Measurements from ENCODE around the gene STAM2.

STAM2 gene

DNA sequence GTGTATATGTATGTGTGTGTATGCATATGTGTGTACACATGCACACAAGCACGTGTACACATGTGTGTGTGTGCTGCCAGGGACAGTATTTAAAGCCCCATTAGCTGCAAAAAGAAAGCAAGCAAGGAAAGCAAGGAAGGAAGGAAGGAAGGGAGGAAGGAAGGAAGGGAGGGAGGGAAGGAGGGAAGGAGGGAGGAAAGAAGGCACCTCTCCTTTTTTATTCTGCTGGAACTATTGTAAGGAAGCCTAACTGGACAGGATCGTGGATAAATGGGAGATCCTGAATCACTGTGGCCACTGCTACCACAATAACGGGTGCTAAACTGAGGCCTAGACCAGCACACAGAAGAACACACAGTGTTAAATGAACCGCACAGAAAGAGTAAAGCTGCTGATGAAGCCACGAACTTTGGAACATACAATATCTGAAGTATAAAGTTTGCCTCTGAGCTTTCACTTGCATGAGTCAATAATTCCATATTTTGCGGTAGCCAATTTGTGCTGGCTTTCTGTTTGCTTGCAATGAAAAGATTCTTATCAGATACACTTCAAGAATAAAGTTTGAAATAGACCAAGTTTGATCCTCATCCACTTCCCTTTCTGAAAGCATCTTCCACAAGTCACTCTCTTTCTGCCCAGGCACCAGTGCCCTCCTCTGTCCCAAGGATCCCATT lies 92.2 kb downstream of the STAM2 start:
- no peaks in the 10 kb centered on the region for H3K36me3 Mint-ChIP-seq (ENCODE audit: low read depth)
- H3K4me3 Mint-ChIP-seq, result no peak overlapping the region
- no peaks in the 10 kb centered on the region for H3K4me1 Mint-ChIP-seq (ENCODE audit: low read depth)
- no peaks in the 10 kb centered on the region for H3K27me3 Mint-ChIP-seq
- no peak overlapping the region for H3K27ac Mint-ChIP-seq
- no peaks in the 10 kb centered on the region for H3K9me3 Mint-ChIP-seq

DNA sequence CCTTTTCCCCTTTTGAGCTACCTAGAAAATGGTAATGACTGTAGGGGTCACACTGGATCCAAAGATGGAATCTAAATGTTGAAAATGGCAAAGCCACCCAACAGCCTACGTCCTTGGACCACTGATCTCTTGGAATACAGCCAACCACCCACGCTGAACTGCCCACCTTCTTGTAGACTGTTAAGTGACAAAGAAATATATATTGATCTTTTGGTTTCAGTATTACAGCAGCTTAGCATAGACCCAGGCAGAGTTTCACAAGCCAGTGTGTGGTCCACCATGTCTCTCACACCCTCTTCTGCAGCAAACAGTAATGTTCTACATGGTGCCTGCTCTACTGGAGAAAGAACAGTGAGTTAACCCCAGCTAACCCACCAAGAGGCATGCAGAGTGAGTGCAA lies 96.9 kb downstream of the STAM2 start:
- H3K4me1 Mint-ChIP-seq (ENCODE audit: low read depth), result no peaks in the 10 kb centered on the region
- H3K9me3 Mint-ChIP-seq, result no peaks in the 10 kb centered on the region
- no peaks in the 10 kb centered on the region for H3K27me3 Mint-ChIP-seq
- H3K4me3 Mint-ChIP-seq, result no peak overlapping the region
- no peak overlapping the region for H3K27ac Mint-ChIP-seq
- no peaks in the 10 kb centered on the region for H3K36me3 Mint-ChIP-seq (ENCODE audit: low read depth)

DNA sequence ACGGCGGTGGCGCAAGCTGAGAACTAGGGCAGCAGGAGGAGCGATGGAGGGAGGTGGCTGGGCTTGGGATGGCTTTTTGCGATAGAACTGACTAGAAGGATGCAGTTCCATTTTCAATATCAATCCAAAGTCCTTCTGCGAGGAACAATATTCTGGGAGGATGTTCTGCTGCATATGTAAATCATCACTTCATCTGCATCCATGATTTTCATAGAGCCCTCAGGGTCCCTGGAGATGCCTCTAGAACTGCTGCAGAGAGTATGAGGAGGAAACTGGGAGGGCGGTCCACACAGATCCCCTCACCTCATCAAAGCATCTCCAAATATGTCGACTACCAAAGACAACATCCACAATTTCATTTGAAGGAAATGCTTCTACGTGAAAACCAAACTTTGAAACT lies 97.5 kb downstream of the STAM2 start:
- Mint-ChIP-seq H3K9me3 (no peaks in the 10 kb centered on the region), H3K27ac (no peak overlapping the region), H3K36me3 (ENCODE audit: low read depth) (no peaks in the 10 kb centered on the region), H3K4me3 (no peak overlapping the region), H3K27me3 (no peaks in the 10 kb centered on the region), H3K4me1 (ENCODE audit: low read depth) (no peaks in the 10 kb centered on the region)

DNA sequence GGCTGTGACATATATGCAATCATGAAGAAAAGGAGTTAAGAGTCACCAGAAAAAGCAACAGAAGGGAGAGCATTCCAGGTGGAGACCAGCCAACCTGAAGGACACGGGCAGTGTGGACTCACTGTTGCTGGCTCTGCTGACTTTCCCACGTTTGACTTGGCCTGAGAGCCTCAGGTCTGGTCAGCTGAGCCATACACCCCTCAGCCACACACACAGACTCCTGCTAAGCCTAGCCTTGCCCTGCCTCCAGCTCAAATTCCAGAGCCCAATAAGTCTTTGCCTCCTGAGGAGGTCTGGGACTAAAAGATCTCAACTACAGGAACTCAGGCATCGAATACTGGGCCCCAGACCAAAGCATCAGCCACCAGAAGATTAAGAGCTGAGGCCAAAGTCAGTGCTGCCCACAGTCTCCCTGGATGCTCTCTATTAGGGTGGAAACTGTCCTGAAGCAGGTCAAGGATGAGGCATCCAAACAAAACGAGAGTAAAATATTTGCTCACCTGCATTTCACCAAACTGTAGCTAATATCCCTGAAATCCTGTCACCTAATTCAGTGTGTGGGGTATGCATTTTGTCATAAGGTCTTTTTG lies 100.0 kb downstream of the STAM2 start:
- no peak overlapping the region for H3K27ac Mint-ChIP-seq
- H3K9me3 Mint-ChIP-seq, result no peaks in the 10 kb centered on the region
- no peaks in the 10 kb centered on the region for H3K36me3 Mint-ChIP-seq (ENCODE audit: low read depth)
- H3K4me3 Mint-ChIP-seq, result no peak overlapping the region
- no peaks in the 10 kb centered on the region for H3K4me1 Mint-ChIP-seq (ENCODE audit: low read depth)
- no peaks in the 10 kb centered on the region for H3K27me3 Mint-ChIP-seq

DNA sequence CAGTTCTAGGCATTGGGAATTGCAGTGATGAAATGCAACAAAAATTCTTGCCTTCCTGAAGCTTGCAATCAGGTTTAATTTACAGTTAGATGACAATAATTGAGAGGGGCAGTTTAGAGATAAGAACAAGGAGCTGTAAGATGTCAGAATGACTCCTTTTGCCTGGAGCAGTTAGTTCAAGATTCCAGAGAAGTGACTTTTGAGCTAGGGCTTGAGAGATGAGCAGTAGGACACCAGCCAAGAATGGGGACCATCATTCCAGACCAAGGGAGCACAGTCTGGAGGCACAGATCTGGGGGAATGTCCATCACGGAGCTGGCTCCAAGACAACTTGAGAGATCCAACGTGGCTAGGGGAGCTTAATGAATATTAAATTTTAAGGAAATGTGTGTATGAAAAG lies 103.6 kb downstream of the STAM2 start:
- no peak overlapping the region for H3K27ac Mint-ChIP-seq
- H3K27me3 Mint-ChIP-seq, result no peaks in the 10 kb centered on the region
- H3K4me3 Mint-ChIP-seq, result no peak overlapping the region
- H3K9me3 Mint-ChIP-seq, result no peaks in the 10 kb centered on the region
- H3K4me1 Mint-ChIP-seq (ENCODE audit: low read depth), result no peaks in the 10 kb centered on the region
- H3K36me3 Mint-ChIP-seq (ENCODE audit: low read depth), result no peaks in the 10 kb centered on the region

DNA sequence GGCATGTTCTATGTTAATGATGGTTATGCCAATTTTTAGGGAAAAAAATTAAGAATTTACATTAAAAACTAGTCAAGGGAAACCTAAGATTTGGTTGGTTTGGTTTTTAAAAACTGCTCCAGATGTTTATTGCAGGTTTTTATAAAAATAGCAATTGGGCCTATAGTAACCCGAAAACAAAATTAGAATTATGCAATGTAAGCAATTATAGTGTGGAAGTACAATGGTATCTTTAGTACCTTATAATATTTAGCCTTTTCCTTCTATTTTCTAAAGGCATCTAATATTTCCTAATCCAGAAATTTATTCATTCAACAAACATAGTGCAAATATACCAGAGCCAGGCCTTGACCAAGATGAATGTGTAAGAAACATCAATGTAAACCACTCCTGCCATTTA lies 104.0 kb downstream of the STAM2 start:
- Mint-ChIP-seq H3K36me3 (ENCODE audit: low read depth) (no peaks in the 10 kb centered on the region), H3K4me3 (no peak overlapping the region), H3K9me3 (no peaks in the 10 kb centered on the region), H3K27me3 (no peaks in the 10 kb centered on the region), H3K4me1 (ENCODE audit: low read depth) (no peaks in the 10 kb centered on the region), H3K27ac (no peak overlapping the region)

DNA sequence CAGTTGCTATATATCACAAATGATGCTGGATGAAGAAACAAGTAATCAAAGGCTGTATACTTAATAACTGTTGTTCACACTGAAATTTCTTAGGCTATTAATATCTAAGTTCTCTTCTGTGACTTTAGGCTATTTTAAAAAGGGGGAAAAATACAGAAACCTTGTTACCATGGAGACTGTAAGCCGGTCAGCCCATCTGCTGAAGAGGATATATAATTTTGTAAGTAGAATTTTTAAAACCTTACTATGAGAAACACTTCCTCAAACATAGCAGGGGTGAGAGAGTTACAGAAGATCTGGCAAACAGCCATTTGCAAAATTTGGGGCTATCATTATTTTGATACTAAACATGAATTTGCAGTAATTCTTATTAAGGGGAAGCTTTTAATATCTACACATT lies 104.5 kb downstream of the STAM2 start:
- no peaks in the 10 kb centered on the region for H3K36me3 Mint-ChIP-seq (ENCODE audit: low read depth)
- H3K4me3 Mint-ChIP-seq, result no peak overlapping the region
- H3K4me1 Mint-ChIP-seq (ENCODE audit: low read depth), result no peaks in the 10 kb centered on the region
- no peaks in the 10 kb centered on the region for H3K9me3 Mint-ChIP-seq
- no peaks in the 10 kb centered on the region for H3K27me3 Mint-ChIP-seq
- no peak overlapping the region for H3K27ac Mint-ChIP-seq

DNA sequence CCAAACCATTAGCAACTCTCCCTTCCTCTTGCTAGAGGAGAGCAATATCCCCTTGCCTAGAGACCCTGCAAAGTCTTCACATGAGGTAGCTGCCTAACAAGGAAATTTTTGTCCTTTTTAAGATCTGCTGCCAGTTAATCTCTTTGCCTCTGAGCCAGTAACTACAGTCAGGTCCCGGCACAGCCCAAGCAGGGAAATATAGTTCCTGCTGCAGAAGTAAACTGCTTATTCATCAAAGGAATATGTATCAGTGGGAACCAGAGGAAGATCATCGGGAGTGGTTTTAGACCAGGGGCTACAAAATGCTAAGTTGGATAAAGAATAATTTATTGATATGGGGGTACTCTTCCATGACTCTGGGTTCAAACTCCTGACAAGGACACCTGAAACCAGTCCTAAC lies 107.3 kb downstream of the STAM2 start:
- no peak overlapping the region for H3K4me3 Mint-ChIP-seq
- no peak overlapping the region for H3K27ac Mint-ChIP-seq
- H3K27me3 Mint-ChIP-seq, result peaks cover 8% of the 10 kb centered on the region
- H3K36me3 Mint-ChIP-seq (ENCODE audit: low read depth), result no peaks in the 10 kb centered on the region
- H3K4me1 Mint-ChIP-seq (ENCODE audit: low read depth), result no peaks in the 10 kb centered on the region
- no peaks in the 10 kb centered on the region for H3K9me3 Mint-ChIP-seq

DNA sequence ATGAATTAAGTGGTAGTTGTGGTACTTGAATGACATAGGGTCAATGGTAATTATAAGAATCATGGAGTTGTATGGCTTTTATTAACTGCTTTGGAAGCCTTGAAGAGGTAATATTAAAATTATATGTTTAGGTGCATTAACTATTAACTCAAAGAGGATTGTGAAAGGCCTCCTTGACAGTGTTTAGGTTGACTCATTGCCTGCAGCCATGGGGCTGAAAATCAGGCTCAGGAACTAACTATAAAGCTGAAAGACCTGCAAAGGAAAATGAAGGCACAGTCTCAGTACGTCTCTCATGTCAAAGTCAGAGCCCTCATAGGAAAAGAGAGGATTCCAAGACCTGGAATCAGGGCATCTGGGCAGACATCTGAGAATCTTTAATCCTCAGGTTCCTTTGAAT lies 107.7 kb downstream of the STAM2 start:
- Mint-ChIP-seq H3K27ac (no peak overlapping the region), H3K4me3 (no peak overlapping the region), H3K9me3 (no peaks in the 10 kb centered on the region)

More for the DNA sequence above, 107.7 kb downstream of the STAM2 start:
- Mint-ChIP-seq H3K27me3 (peaks cover 10% of the 10 kb centered on the region), H3K36me3 (ENCODE audit: low read depth) (no peaks in the 10 kb centered on the region), H3K4me1 (ENCODE audit: low read depth) (no peaks in the 10 kb centered on the region)
